ENCODE data around the gene RFX8. TPM values are rescaled to one million over a fixed set of nuclear protein-coding genes. Genes with fewer than 3 reads are reported as not detected.

RFX8 gene
- total and polyA plus RNA-seq, 2 of the 8 experiments (the other 6 are each of a cell fraction or from before 2014, with no cell fraction given) = 0.60 to 0.97 TPM

DNA sequence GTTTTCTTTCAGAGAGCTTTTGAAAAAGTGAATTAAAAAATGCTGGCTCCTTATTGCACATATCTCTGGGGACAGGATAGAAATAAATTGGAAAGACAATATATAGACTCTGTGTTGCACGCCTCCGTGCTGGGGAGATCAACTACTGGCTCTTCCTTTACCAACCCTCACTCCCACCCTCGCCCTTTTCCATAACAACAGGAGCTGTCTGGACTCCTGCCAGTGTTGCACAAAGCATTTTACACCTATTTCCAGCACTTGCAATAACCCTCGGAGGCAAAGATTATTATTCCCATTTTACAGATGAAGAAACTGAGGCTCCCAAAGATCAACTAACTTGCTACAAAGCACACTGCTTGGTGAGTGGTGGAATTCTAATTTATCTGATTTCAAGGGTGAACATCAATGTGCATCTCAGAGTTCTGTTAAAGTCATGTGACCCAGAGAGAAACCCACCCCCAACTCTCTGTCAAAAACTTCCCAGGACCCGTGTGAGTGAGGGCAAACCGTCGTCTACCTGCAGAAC lies 91.8 kb downstream of the RFX8 start:
- POLR2A ChIA-PET (ENCODE audit: partially characterized antibody) = interaction anchor here (1.2 kb wide), 1 partner anchor 42 kb away, joined by 4 read pairs; no protein-coding TSS in a partner anchor
- Histone ChIP-seq H4K5ac (ENCODE audit: insufficient read length, low read depth, low read length) (no peak overlapping the region), H3K18ac (ENCODE audit: extremely low read depth, low read length) (no peak overlapping the region), H3K9ac (replicated peaks in 1 of 4; ENCODE audit: extremely low read depth in 1 of 4, low read depth in 3 of 4, low read length in 3 of 4) (no peak overlapping the region), H2BK120ac (replicated peaks; ENCODE audit: low read depth, low read length) (no peak overlapping the region), H4K20me1 (replicated peaks in 1 of 2; ENCODE audit: control insufficient read depth in 1 of 2, insufficient read depth in 2 of 2, low read length in 2 of 2) (no peaks in the 10 kb centered on the region), H2BK15ac (ENCODE audit: low read length) (0 out of 2 replicates have a peak overlapping the region, but pooled peaks have one; percentile 18), H2AK5ac (ENCODE audit: low read depth, low read length) (no peak overlapping the region), H4K8ac (ENCODE audit: extremely low read depth, insufficient read depth, low read length) (no peak overlapping the region), H2BK5ac (ENCODE audit: low read depth, low read length) (no peak overlapping the region), H3K4me3 (ENCODE audit: extremely low read depth in 1 of 4, insufficient read depth in 2 of 4, low read depth in 3 of 4, low read length in 4 of 4) (no peak overlapping the region), H2BK20ac (ENCODE audit: low read length) (no peak overlapping the region), H3K79me2 (ENCODE audit: control insufficient read depth in 1 of 2, insufficient read depth in 2 of 2, low read length in 2 of 2) (no peaks in the 10 kb centered on the region), H3K14ac (ENCODE audit: insufficient read length) (no peak overlapping the region), H3K4me1 (replicated peaks in 1 of 4; ENCODE audit: control insufficient read depth in 3 of 4, insufficient read depth in 4 of 4, low read length in 3 of 4) (peaks cover 0 to 6% (median 3%) of the 10 kb centered on the region in 4 experiments; a peak in 2 of 7 replicates), H2AFZ (ENCODE audit: low read length) (no peak overlapping the region), H2BK12ac (ENCODE audit: low read depth, low read length) (no peak overlapping the region), H3K4ac (replicated peaks; ENCODE audit: insufficient read length, low read depth, low read length) (no peak overlapping the region), H3K56ac (replicated peaks; ENCODE audit: insufficient read length, low read depth, low read length) (no peak overlapping the region), H3K27me3 (replicated peaks in 1 of 4; ENCODE audit: control insufficient read depth in 3 of 4, extremely low read depth in 1 of 4, insufficient read depth in 3 of 4, low read length in 3 of 4) (peaks cover 13 to 28% (median 24%) of the 10 kb centered on the region in 4 experiments), H3K36me3 (ENCODE audit: control insufficient read depth in 2 of 4, insufficient read depth in 4 of 4, low read length in 3 of 4) (no peaks in the 10 kb centered on the region), H3K23me2 (ENCODE audit: low read depth, low read length) (peaks cover 10% of the 10 kb centered on the region), H3K27ac (ENCODE audit: low read depth, low read length) (no peak overlapping the region), H3K79me1 (ENCODE audit: low read depth, low read length) (no peaks in the 10 kb centered on the region), H3K23ac (ENCODE audit: insufficient read length) (no peak overlapping the region), H3K4me2 (ENCODE audit: insufficient read depth in 1 of 2, low read depth in 2 of 2, low read length in 2 of 2) (no peak overlapping the region), H3K9me3 (ENCODE audit: insufficient read depth in 2 of 2, low read depth in 1 of 2, low read length in 1 of 2) (no peaks in the 10 kb centered on the region), H4K91ac (replicated peaks; ENCODE audit: insufficient read length, low read length) (no peak overlapping the region)
- 92% methylated on average over 7 of the region's 7 CpGs; no CpG with 5 or more reads in 1 of the 2 experiments for WGBS, 2 experiments (ENCODE audit: extremely low coverage in 1 of 2, insufficient coverage in 1 of 2, insufficient read length in 1 of 2, insufficient replicate concordance in 2 of 2, low coverage in 1 of 2, low lambda C conversion rate in 2 of 2, missing lambda C conversion rate in 1 of 2)
- no peak for FAIRE-seq
- TF ChIP-seq KDM1A (IDR thresholded peaks at IDR 0.05; ENCODE audit: borderline replicate concordance, low read length) = peak; percentile 87
- TF ChIP-seq TCF12 (IDR thresholded peaks at IDR 0.05; ENCODE audit: low read depth, low read length) = no peak
- CTCF ChIA-PET (ENCODE audit: partially characterized antibody) = interaction anchor here (1.0 to 2.0 kb wide), 3 partner anchors 33 to 55 kb away, joined by 3 to 7 read pairs (median 5); no protein-coding TSS in a partner anchor
- DNase-seq (ENCODE audit: low read depth in 1 of 2, low spot score in 2 of 2) = no peak

All from H1 (cell line).